Endometrial microvascular endothelial cells (primary cell): ENCODE results near the gene MOCOS. TPM values are rescaled to one million over a fixed set of nuclear protein-coding genes. Genes with fewer than 3 reads are reported as not detected.

Source experiments
- in situ Hi-C: cut with HindIII; loops from 2 replicates; pipeline ENCODE4 v1.10.0; 2017; ENCODE audit warnings: low sequenced_read_pairs, low pct_unique_long_range_greater_than_20kb; ENCODE audit errors: inconsistent ontology term
- total RNA-seq: library from RNA; depleted of rRNA; stranded (reverse); fragments of >200 nt; gene quantifications from one replicate; pipeline ENCODE4 v1.2.3, GENCODE V29; 2015; ENCODE audit errors: inconsistent ontology term

MOCOS gene
- total RNA-seq, 1 donor from 2014 or later, result 5.2 TPM

- in situ Hi-C loops, result no loop called here
Observed at GRCh38 chr18:36294031-36294430, 106.7 kb downstream of the MOCOS start.

- in situ Hi-C loops, result no loop called here
Observed at GRCh38 chr18:36295214-36295613, 107.9 kb downstream of the MOCOS start.

GRCh38 chr18:36295880-36296301 lies 108.6 kb downstream of the MOCOS start:
- in situ Hi-C loops, result no loop called here

GRCh38 chr18:36296650-36297416 lies 109.5 kb downstream of the MOCOS start:
- in situ Hi-C loops, result no loop called here

- in situ Hi-C loops, result no loop called here
Observed at GRCh38 chr18:36297417-36298125, 110.3 kb downstream of the MOCOS start, which contains the start of gene FHOD3. Gene FHOD3, plus strand, starts transcription at chr18:36297713. Its CDS starts 123 bp downstream, at chr18:36297836.

GRCh38 chr18:36298126-36298741 lies 110.9 kb downstream of the MOCOS start:
- in situ Hi-C loops, result no loop called here

GRCh38 chr18:36299015-36299414 lies 111.7 kb downstream of the MOCOS start:
- in situ Hi-C loops, result no loop called here

- in situ Hi-C loops, result no loop called here
Observed at GRCh38 chr18:36300211-36300610, 112.9 kb downstream of the MOCOS start.

- in situ Hi-C loops, result no loop called here
Observed at GRCh38 chr18:36301884-36302283, 114.6 kb downstream of the MOCOS start.

- in situ Hi-C loops, result no loop called here
Observed at GRCh38 chr18:36302676-36303075, 115.4 kb downstream of the MOCOS start.

GRCh38 chr18:36303211-36303844 lies 116.0 kb downstream of the MOCOS start:
- in situ Hi-C loops, result no loop called here

GRCh38 chr18:36304723-36305122 lies 117.4 kb downstream of the MOCOS start:
- in situ Hi-C loops, result no loop called here

- in situ Hi-C loops, result no loop called here
Observed at GRCh38 chr18:36305375-36305774, 118.1 kb downstream of the MOCOS start.

GRCh38 chr18:36307513-36307912 lies 120.2 kb downstream of the MOCOS start:
- in situ Hi-C loops, result no loop called here

GRCh38 chr18:36308711-36309435 lies 121.6 kb downstream of the MOCOS start:
- in situ Hi-C loops, result no loop called here

GRCh38 chr18:36309436-36310391 lies 122.4 kb downstream of the MOCOS start:
- in situ Hi-C loops, result no loop called here

- in situ Hi-C loops, result no loop called here
Observed at GRCh38 chr18:36311026-36311570, 123.8 kb downstream of the MOCOS start.
